Panc1 (cell line): Measurements from ENCODE around the gene GRAMD1A.

ENCODE experiments used
- CTCF ChIP-seq: fragments of 450-650 bp; IDR thresholded peaks from 2 replicates; pipeline ENCODE4 v1.5.1; 2017; ENCODE audit warnings: mild to moderate bottlenecking
- REST ChIP-seq, 2 experiments: IDR thresholded peaks; 2 replicates each; pipeline ENCODE4 v1.6.1; 2011 to 2012; ENCODE audit warnings: low read depth in 2 of 2, control low read depth in 1 of 2, low read length in 1 of 2, mild to moderate bottlenecking in 1 of 2, moderate library complexity in 1 of 2; ENCODE audit not compliant: insufficient read depth in 1 of 2
- SIN3A ChIP-seq: IDR thresholded peaks from 2 replicates; pipeline ENCODE4 v1.6.1; 2012; ENCODE audit warnings: low read depth, mild to moderate bottlenecking, low read length, moderate library complexity, borderline replicate concordance; ENCODE audit not compliant: insufficient read depth

GRCh38 chr19:34967551-34967950 lies 32.6 kb upstream of the GRAMD1A start:
- TF ChIP-seq CTCF = no peak
- TF ChIP-seq SIN3A = no peak
- no peak for TF ChIP-seq REST (IDR thresholded peaks at IDR 0.05; ENCODE audit: insufficient read depth in 1 of 2, low read depth in 2 of 2, low read length in 1 of 2)
